ENCODE data around the gene OTOS. TPM values are rescaled to one million over a fixed set of nuclear protein-coding genes. Genes with fewer than 3 reads are reported as not detected.

OTOS gene
- total and polyA plus RNA-seq, 2 of the 4 experiments (the other 2 are of a cell fraction) = 0.34 TPM; not detected in 1

- Histone ChIP-seq H3K9me3 (ENCODE audit: control insufficient read depth, insufficient read depth, low read length) (no peaks in the 10 kb centered on the region), H3K4me2 (ENCODE audit: low read depth, low read length) (no peak overlapping the region), H2AFZ (replicated peaks; ENCODE audit: low read length, poor library complexity) (peak overlapping the region; percentile 58), H3K18ac (ENCODE audit: low read depth, low read length) (no peak overlapping the region), H2BK120ac (ENCODE audit: low read depth, low read length) (no peak overlapping the region), H3K79me1 (ENCODE audit: low read depth in 1 of 2, low read length in 2 of 2) (no peaks in the 10 kb centered on the region), H2AK9ac (replicated peaks; ENCODE audit: low read depth, low read length, poor library complexity) (no peak overlapping the region), H3K36me3 (ENCODE audit: control insufficient read depth, insufficient read depth, low read length) (no peaks in the 10 kb centered on the region), H3K4me3 (ENCODE audit: insufficient read depth, low read depth, low read length) (no peak overlapping the region), H4K91ac (ENCODE audit: insufficient read depth, low read depth, low read length) (no peak overlapping the region), H2BK20ac (ENCODE audit: low read depth, low read length) (no peak overlapping the region), H2BK15ac (ENCODE audit: low read depth, low read length) (no peak overlapping the region), H3K14ac (replicated peaks; ENCODE audit: low read depth, low read length) (no peak overlapping the region), H2BK5ac (ENCODE audit: low read depth, low read length, poor library complexity, severe bottlenecking) (no peak overlapping the region), H4K20me1 (ENCODE audit: insufficient read depth, low read length) (peaks cover 4% of the 10 kb centered on the region; the same call in 1 of the 2 replicates), H3K4ac (ENCODE audit: low read depth, low read length) (no peak overlapping the region), H4K8ac (ENCODE audit: low read depth in 2 of 2, low read length in 2 of 2) (no peak overlapping the region), H4K5ac (ENCODE audit: low read depth, low read length) (no peak overlapping the region), H3K23ac (ENCODE audit: low read depth, low read length) (no peak overlapping the region), H2AK5ac (ENCODE audit: low read depth, low read length) (no peak overlapping the region), H3K56ac (ENCODE audit: extremely low read depth, insufficient read depth, low read length) (no peak overlapping the region), H3K9me1 (ENCODE audit: insufficient read depth, low read length) (peaks cover 6% of the 10 kb centered on the region; the same call in 1 of the 2 replicates), H3K4me1 (ENCODE audit: control insufficient read depth, insufficient read depth, low read length) (no peaks in the 10 kb centered on the region), H3K27me3 (ENCODE audit: control insufficient read depth, insufficient read depth, low read length) (peaks cover 25% of the 10 kb centered on the region), H3K27ac (ENCODE audit: insufficient read depth, low read length) (no peak overlapping the region), H3K9ac (ENCODE audit: low read depth, low read length) (no peak overlapping the region)
- intact Hi-C loops (cut with micrococcal nuclease) (no loop called here), dilution Hi-C loops (cut with HindIII; ENCODE audit: low sequenced_read_pairs, unreplicated experiment) (no loop called here), in situ Hi-C loops (cut with MboI; ENCODE audit: low sequenced_read_pairs) (loop anchor here (5.0 to 25.0 kb wide), 2 partner anchors 82 to 1107 kb away; no protein-coding TSS in a partner anchor)
- BruUV-seq (replicated peaks) = no TSS peak
- DNase-seq = no peak
- WGBS, 2 experiments (ENCODE audit: extremely low coverage in 2 of 2, insufficient read length in 1 of 2) = 66% methylated on average over 18 of the region's 20 CpGs; no CpG with 5 or more reads in 1 of the 2 experiments
- POLR2A ChIA-PET (ENCODE audit: unreplicated experiment) = no interaction called here
- ATAC-seq (ENCODE audit: low read depth) = no peak
- CTCF ChIA-PET = interaction anchor here (1.3 to 4.6 kb wide), 3 partner anchors 76 to 229 kb away, joined by 3 to 40 read pairs (median 4); no protein-coding TSS in a partner anchor
- TF ChIP-seq MAZ (IDR thresholded peaks at IDR 0.05; ENCODE audit: borderline replicate concordance, low read depth, low read length) (no peak), CHD1 (IDR thresholded peaks at IDR 0.05; ENCODE audit: low read depth, low read length) (no peak), RFX5 (IDR thresholded peaks at IDR 0.05; ENCODE audit: low read depth, low read length) (no peak), BHLHE40 (IDR thresholded peaks at IDR 0.05; ENCODE audit: low read depth, low read length) (no peak), FOS (IDR thresholded peaks at IDR 0.05; ENCODE audit: low read depth, low read length) (no peak), ELK1 (IDR thresholded peaks at IDR 0.05; ENCODE audit: borderline replicate concordance, low read depth, low read length) (no peak), NFE2L2 (IDR thresholded peaks at IDR 0.05; ENCODE audit: low read depth, low read length) (no peak), CEBPB (IDR thresholded peaks at IDR 0.05; ENCODE audit: low read depth, low read length) (no peak), RAD21 (IDR thresholded peaks at IDR 0.05; ENCODE audit: low read length) (no peak), MAFK (IDR thresholded peaks at IDR 0.05; ENCODE audit: low read depth, low read length) (no peak), RCOR1 (IDR thresholded peaks at IDR 0.05; ENCODE audit: insufficient replicate concordance, low read length) (no peak), USF2 (IDR thresholded peaks at IDR 0.05; ENCODE audit: low read depth, low read length) (no peak), SMC3 (IDR thresholded peaks at IDR 0.05; ENCODE audit: low read depth, low read length) (no peak), CTCF (conservative IDR thresholded peaks at IDR 0.05; ENCODE audit: low read depth, low read length) (no peak), MXI1 (IDR thresholded peaks at IDR 0.05; ENCODE audit: borderline replicate concordance, low read depth, low read length) (no peak), POLR2A (IDR thresholded peaks at IDR 0.05; ENCODE audit: low read depth, low read length) (no peak)
These were observed 4.3 kb upstream of the OTOS start for GRCh38 chr2:240144649-240145261.

All from IMR-90 (cell line).